HL-60 (cell line): Measurements from ENCODE around the gene VEGFD.

ENCODE experiments used
- DNase-seq, 2 experiments: peaks; one replicate each; pipeline ENCODE4 v3.0.0-alpha.2; 2010 to 2020; ENCODE audit warnings: low read depth in 1 of 2, low spot score in 1 of 2
- H3K27ac ChIP-seq: fragments of 250-450 bp; sonication (Bioruptor Pico); replicated peaks from 2 replicates; pipeline ENCODE4 v1.5.1; 2020; ENCODE audit warnings: mild to moderate bottlenecking, moderate library complexity
- H3K27me3 ChIP-seq: fragments of 250-450 bp; sonication (Bioruptor Pico); 2 replicates; pipeline ENCODE4 v1.5.1; 2021; ENCODE audit warnings: mild to moderate bottlenecking, moderate library complexity; ENCODE audit not compliant: insufficient read depth, poor library complexity, severe bottlenecking
- H3K4me3 ChIP-seq: replicated peaks from 2 replicates; pipeline ENCODE4 v1.5.1; 2011; ENCODE audit warnings: mild to moderate bottlenecking, control low read depth, low read length; ENCODE audit not compliant: insufficient read depth
- CTCF ChIP-seq: IDR thresholded peaks from one replicate; pipeline ENCODE4 v1.5.1; 2011; ENCODE audit warnings: low read length, control low read depth, inconsistent platforms; ENCODE audit not compliant: insufficient read depth
- GABPA ChIP-seq: IDR thresholded peaks from 2 replicates; pipeline ENCODE4 v1.6.1; 2012; ENCODE audit warnings: low read depth
- POLR2AphosphoS5 ChIP-seq: IDR thresholded peaks from 2 replicates; pipeline ENCODE4 v1.6.1; 2012; ENCODE audit warnings: low read depth
- REST ChIP-seq: IDR thresholded peaks from 2 replicates; pipeline ENCODE4 v1.6.1; 2012; ENCODE audit warnings: low read depth; ENCODE audit not compliant: insufficient replicate concordance
- SPI1 ChIP-seq: IDR thresholded peaks from 2 replicates; pipeline ENCODE4 v1.6.1; 2012; ENCODE audit warnings: low read depth, mild to moderate bottlenecking, borderline replicate concordance

VEGFD gene

GRCh38 chrX:15413101-15413500, 28.9 kb upstream of the VEGFD start:
- DNase-seq = no peak
- Histone ChIP-seq H3K27ac (no peak overlapping the region), H3K27me3 (no peaks in the 10 kb centered on the region), H3K4me3 (no peak overlapping the region)
- TF ChIP-seq GABPA (no peak), REST (no peak), SPI1 (no peak), CTCF (no peak), POLR2AphosphoS5 (no peak)

- DNase-seq = no peak
- TF ChIP-seq REST (no peak), POLR2AphosphoS5 (no peak), GABPA (no peak), CTCF (no peak), SPI1 (no peak)
- H3K27ac ChIP-seq = no peak overlapping the region
- H3K4me3 ChIP-seq = no peak overlapping the region
- H3K27me3 ChIP-seq = no peaks in the 10 kb centered on the region
These were observed 26.7 kb upstream of the VEGFD start for GRCh38 chrX:15410947-15411346.

GRCh38 chrX:15410430-15410829, 26.2 kb upstream of the VEGFD start:
- H3K27me3 ChIP-seq = no peaks in the 10 kb centered on the region
- no peak for DNase-seq
- TF ChIP-seq GABPA (no peak), CTCF (no peak), REST (no peak), POLR2AphosphoS5 (no peak), SPI1 (no peak)
- H3K4me3 ChIP-seq = no peak overlapping the region
- H3K27ac ChIP-seq = no peak overlapping the region
